Keratinocyte (primary cell): ENCODE results near the gene TTYH1. TPM values are rescaled to one million over a fixed set of nuclear protein-coding genes. Genes with fewer than 3 reads are reported as not detected.

Experiments used
- DNase-seq: peaks from one replicate; pipeline ENCODE4 v3.0.0-alpha.2; 2011; ENCODE audit warnings: low read depth, missing footprints, low spot score
- FAIRE-seq: peaks from 2 replicates; lab custom pipeline; 2011; peaks lifted over from hg19 to GRCh38; lab: Jason Lieb, UNC
- H2AFZ ChIP-seq: 2 replicates; pipeline ENCODE4 v1.6.0; 2012; ENCODE audit warnings: low read length, control low read depth, inconsistent platforms; ENCODE audit not compliant: control insufficient read depth
- H3K27ac ChIP-seq: 2 replicates; pipeline ENCODE4 v1.5.1; 2011; ENCODE audit warnings: low read length; ENCODE audit not compliant: control insufficient read depth, insufficient read depth
- H3K27me3 ChIP-seq: 3 replicates; pipeline ENCODE4 v1.6.0; 2011; ENCODE audit warnings: low read length; ENCODE audit not compliant: control insufficient read depth, insufficient read depth; ENCODE audit errors: extremely low read depth
- H3K36me3 ChIP-seq, 2 experiments: 2 replicates in 1 of 2; 3 replicates in 1 of 2; pipeline ENCODE4 v1.5.1; 2011; ENCODE audit warnings: low read length in 2 of 2, mild to moderate bottlenecking in 1 of 2; ENCODE audit not compliant: control insufficient read depth in 2 of 2, insufficient read depth in 2 of 2; ENCODE audit errors: extremely low read depth in 1 of 2
- H3K4me1 ChIP-seq: 3 replicates; pipeline ENCODE4 v1.5.1; 2011; ENCODE audit warnings: low read length; ENCODE audit not compliant: control insufficient read depth, insufficient read depth; ENCODE audit errors: extremely low read depth
- H3K4me2 ChIP-seq: 3 replicates; pipeline ENCODE4 v1.6.0; 2011; ENCODE audit warnings: low read depth, low read length; ENCODE audit not compliant: control insufficient read depth, insufficient read depth; ENCODE audit errors: extremely low read depth
- H3K4me3 ChIP-seq, 3 experiments: fragments of 200-600 bp in 1 of 3; sonication (generic) in 1 of 3; 2 replicates in 2 of 3; 3 replicates in 1 of 3; pipeline ENCODE4 v1.5.1; 2011 to 2016; ENCODE audit warnings: low read length in 3 of 3, mild to moderate bottlenecking in 3 of 3, control low read depth in 2 of 3, inconsistent platforms in 1 of 3, low read depth in 1 of 3, mixed read lengths in 1 of 3, mixed run types in 1 of 3, moderate library complexity in 1 of 3; ENCODE audit not compliant: control insufficient read depth in 2 of 3, insufficient read depth in 2 of 3; ENCODE audit errors: extremely low read depth in 1 of 3
- H3K79me2 ChIP-seq: 2 replicates; pipeline ENCODE4 v1.6.0; 2012; ENCODE audit warnings: low read length; ENCODE audit not compliant: control insufficient read depth, insufficient read depth
- H3K9ac ChIP-seq: 3 replicates; pipeline ENCODE4 v1.6.0; 2011; ENCODE audit warnings: low read length; ENCODE audit not compliant: control insufficient read depth, insufficient read depth; ENCODE audit errors: extremely low read depth
- H3K9me1 ChIP-seq: 3 replicates; pipeline ENCODE4 v1.6.0; 2011; ENCODE audit warnings: low read length; ENCODE audit not compliant: control insufficient read depth, insufficient read depth; ENCODE audit errors: extremely low read depth
- H3K9me3 ChIP-seq: 2 replicates; pipeline ENCODE4 v1.5.1; 2012; ENCODE audit warnings: low read depth, low read length; ENCODE audit not compliant: control insufficient read depth
- H4K20me1 ChIP-seq: 3 replicates; pipeline ENCODE4 v1.6.0; 2011; ENCODE audit warnings: low read length; ENCODE audit not compliant: control insufficient read depth, insufficient read depth; ENCODE audit errors: extremely low read depth
- EZH2 ChIP-seq: IDR thresholded peaks from one replicate; pipeline ENCODE4 v1.6.1; 2012; ENCODE audit warnings: inconsistent platforms, mild to moderate bottlenecking, low read length, moderate library complexity
- dilution Hi-C: fragments of 300-500 bp; cut with MboI; formaldehyde crosslinking; loops from one replicate; pipeline ENCODE4 v1.7.0; 2020; ENCODE audit warnings: low sequenced_read_pairs; ENCODE audit not compliant: extremely low pct_ligation_motif_present
- polyA plus RNA-seq, 5 experiments: library from polyadenylated mRNA; depleted of rRNA in 3 of 5; stranded (reverse) in 3 of 5; stranded (forward) in 1 of 5; unstranded in 1 of 5; fragments of >200 nt; gene quantifications; 1 replicate in 1 of 5; 2 replicates in 3 of 5; 3 replicates in 1 of 5; pipeline versions ENCODE4 v1.2.1 to v1.2.3, GENCODE V29; 2011 to 2012; ENCODE audit warnings: missing spikeins in 2 of 5, low read depth in 1 of 5, low replicate concordance in 1 of 5
- TF ChIP-seq, protein P1 (sequence below), 3 experiments: IDR thresholded peaks in 1 of 3; conservative IDR thresholded peaks in 1 of 3; optimal IDR thresholded peaks in 1 of 3; 2 replicates in 2 of 3; 3 replicates in 1 of 3; pipeline versions ENCODE3 to v1.5.1; 2011; ENCODE audit warnings: low read length in 3 of 3, mild to moderate bottlenecking in 3 of 3, moderate library complexity in 2 of 3, control low read depth in 1 of 3, inconsistent platforms in 1 of 3; ENCODE audit not compliant: insufficient read depth in 2 of 3; ENCODE audit errors: extremely low read depth in 1 of 3

The TTYH1 gene
- polyA plus RNA-seq, 1 donor (not counting 4 experiments of a cell fraction or from before 2014, with no cell fraction given) = 0.13 TPM

DNA sequence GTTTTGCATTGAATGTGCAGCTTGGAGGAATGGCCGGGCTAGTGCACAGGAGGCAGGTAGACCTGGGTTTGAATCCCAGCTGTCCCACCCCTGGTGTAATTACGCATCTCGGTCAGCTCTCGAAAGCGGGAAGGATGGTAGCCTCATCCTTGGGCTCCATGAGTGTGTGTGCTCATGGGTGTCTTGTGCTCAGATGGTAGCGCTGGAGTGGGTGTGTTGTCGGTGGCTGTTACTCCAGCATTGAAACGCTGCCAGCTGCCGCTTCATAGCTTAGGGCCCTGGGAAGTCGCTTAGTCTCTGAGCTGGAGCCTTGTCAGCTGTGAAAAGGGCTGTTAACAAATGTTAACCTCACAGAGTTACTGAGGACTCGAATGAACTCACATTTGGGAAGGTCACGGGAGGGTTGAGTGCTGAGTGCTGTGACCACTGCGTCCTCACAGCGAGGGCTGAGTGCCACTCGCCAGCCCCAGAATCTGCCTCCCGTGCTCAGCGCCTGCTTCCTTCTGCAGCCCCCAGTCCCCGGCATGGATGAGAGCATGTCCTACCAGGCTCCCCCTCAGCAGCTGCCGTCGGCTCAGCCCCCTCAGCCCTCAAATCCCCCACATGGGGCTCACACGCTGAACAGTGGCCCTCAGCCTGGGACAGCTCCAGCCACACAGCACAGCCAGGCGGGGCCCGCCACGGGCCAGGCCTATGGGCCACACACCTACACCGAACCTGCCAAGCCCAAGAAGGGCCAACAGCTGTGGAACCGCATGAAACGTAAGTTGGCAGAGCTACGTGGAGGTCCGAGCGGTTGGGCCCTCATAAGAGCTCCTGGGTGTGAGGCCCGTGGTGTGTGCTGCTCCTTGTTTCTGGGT, 38.9 kb downstream of the TTYH1 start:
- Histone ChIP-seq H4K20me1 (peaks cover 26% of the 10 kb centered on the region), H3K9me1 (peaks cover 2% of the 10 kb centered on the region), H3K36me3 (peaks cover 66 to 73% of the 10 kb centered on the region in 2 experiments), H3K9ac (no peak overlapping the region), H3K4me2 (no peak overlapping the region), H3K79me2 (peaks cover 98% of the 10 kb centered on the region), H3K9me3 (no peaks in the 10 kb centered on the region), H3K27me3 (no peaks in the 10 kb centered on the region), H3K4me1 (peaks cover 14% of the 10 kb centered on the region), H3K4me3 (no peak overlapping the region), H3K27ac (no peak overlapping the region), H2AFZ (no peak overlapping the region)
- dilution Hi-C loops = no loop called here
- TF ChIP-seq, protein P1, sequence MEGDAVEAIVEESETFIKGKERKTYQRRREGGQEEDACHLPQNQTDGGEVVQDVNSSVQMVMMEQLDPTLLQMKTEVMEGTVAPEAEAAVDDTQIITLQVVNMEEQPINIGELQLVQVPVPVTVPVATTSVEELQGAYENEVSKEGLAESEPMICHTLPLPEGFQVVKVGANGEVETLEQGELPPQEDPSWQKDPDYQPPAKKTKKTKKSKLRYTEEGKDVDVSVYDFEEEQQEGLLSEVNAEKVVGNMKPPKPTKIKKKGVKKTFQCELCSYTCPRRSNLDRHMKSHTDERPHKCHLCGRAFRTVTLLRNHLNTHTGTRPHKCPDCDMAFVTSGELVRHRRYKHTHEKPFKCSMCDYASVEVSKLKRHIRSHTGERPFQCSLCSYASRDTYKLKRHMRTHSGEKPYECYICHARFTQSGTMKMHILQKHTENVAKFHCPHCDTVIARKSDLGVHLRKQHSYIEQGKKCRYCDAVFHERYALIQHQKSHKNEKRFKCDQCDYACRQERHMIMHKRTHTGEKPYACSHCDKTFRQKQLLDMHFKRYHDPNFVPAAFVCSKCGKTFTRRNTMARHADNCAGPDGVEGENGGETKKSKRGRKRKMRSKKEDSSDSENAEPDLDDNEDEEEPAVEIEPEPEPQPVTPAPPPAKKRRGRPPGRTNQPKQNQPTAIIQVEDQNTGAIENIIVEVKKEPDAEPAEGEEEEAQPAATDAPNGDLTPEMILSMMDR (optimal IDR thresholded peaks at IDR 0.05 in 1 of 3, IDR thresholded peaks at IDR 0.05 in 1 of 3, conservative IDR thresholded peaks at IDR 0.05 in 1 of 3; ENCODE audit: extremely low read depth in 1 of 3, insufficient read depth in 2 of 3, low read length in 3 of 3) = no peak
- FAIRE-seq = no peak
- DNase-seq = no peak

- Histone ChIP-seq H3K9me3 (no peaks in the 10 kb centered on the region), H3K9me1 (peaks cover 2% of the 10 kb centered on the region), H3K27me3 (no peaks in the 10 kb centered on the region), H4K20me1 (peaks cover 27% of the 10 kb centered on the region), H3K36me3 (peaks cover 70 to 74% of the 10 kb centered on the region in 2 experiments), H2AFZ (no peak overlapping the region), H3K4me1 (peaks cover 14% of the 10 kb centered on the region), H3K4me2 (no peak overlapping the region), H3K27ac (no peak overlapping the region), H3K4me3 (no peak overlapping the region), H3K9ac (no peak overlapping the region), H3K79me2 (peaks cover 97% of the 10 kb centered on the region)
- dilution Hi-C loops = no loop called here
- TF ChIP-seq, protein P1 (optimal IDR thresholded peaks at IDR 0.05 in 1 of 3, IDR thresholded peaks at IDR 0.05 in 1 of 3, conservative IDR thresholded peaks at IDR 0.05 in 1 of 3; ENCODE audit: extremely low read depth in 1 of 3, insufficient read depth in 2 of 3, low read length in 3 of 3) = no peak
- TF ChIP-seq EZH2 = no peak
- DNase-seq (no peak), FAIRE-seq (no peak)
These were observed 39.8 kb downstream of the TTYH1 start for GRCh38 chr19:54454781-54455675.
